GM12865 (cell line): ENCODE data around the gene ACADS.

ENCODE experiments used
- DNase-seq: peaks from one replicate; pipeline ENCODE4 v3.0.0; 2010; ENCODE audit warnings: low read depth
- H3K4me3 ChIP-seq: 2 replicates; pipeline ENCODE4 v1.5.1; 2011; ENCODE audit warnings: mild to moderate bottlenecking, low read depth, low read length, control low read depth
- TF ChIP-seq, protein P1 (sequence below): IDR thresholded peaks from 2 replicates; pipeline ENCODE4 v1.5.1; 2011; ENCODE audit warnings: low read length, control low read depth, low read depth, inconsistent platforms; ENCODE audit not compliant: insufficient read depth; ENCODE audit errors: missing control alignments

Gene ACADS

DNA sequence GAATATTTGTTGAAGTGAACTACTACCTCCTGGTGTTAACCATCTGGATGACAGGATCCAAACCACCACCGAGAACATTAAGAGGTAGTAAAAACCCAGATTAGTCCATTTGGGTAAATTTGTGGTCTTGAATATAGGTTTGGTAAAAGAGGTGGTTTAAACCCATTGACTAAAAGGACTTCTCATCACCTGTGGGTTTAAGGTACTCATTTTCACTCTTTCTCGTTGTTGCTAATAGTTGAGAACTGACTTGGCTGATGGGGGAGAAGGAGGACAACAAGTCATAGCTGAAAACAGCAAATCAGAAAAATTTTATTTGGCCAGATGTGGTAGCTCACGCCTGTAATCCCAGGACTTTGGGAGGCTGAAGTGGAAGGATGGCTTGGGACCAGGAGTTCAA is 59.2 kb downstream of the ACADS start:
- TF ChIP-seq, protein P1, sequence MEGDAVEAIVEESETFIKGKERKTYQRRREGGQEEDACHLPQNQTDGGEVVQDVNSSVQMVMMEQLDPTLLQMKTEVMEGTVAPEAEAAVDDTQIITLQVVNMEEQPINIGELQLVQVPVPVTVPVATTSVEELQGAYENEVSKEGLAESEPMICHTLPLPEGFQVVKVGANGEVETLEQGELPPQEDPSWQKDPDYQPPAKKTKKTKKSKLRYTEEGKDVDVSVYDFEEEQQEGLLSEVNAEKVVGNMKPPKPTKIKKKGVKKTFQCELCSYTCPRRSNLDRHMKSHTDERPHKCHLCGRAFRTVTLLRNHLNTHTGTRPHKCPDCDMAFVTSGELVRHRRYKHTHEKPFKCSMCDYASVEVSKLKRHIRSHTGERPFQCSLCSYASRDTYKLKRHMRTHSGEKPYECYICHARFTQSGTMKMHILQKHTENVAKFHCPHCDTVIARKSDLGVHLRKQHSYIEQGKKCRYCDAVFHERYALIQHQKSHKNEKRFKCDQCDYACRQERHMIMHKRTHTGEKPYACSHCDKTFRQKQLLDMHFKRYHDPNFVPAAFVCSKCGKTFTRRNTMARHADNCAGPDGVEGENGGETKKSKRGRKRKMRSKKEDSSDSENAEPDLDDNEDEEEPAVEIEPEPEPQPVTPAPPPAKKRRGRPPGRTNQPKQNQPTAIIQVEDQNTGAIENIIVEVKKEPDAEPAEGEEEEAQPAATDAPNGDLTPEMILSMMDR: no peak
- peak; percentile 14 for DNase-seq
- no peak overlapping the region for H3K4me3 ChIP-seq

DNA sequence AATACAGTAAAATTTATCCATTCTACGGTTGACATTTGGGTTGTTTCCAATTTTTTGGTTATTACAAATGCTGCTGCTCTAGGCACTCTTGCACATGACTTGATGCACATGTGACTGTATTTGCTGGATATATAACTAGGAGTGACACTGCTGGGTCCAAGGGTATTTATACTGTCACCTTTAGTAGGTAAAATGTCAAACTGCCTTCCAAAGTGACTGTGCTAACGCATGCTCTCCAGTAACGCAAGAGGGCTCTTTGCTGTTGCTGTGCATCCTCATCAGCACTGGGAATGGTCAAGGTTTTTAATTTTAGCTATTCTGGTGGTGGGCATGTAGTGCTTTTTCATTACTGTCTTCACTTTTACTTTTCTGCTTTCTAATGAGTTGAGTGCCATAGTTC is 62.3 kb downstream of the ACADS start:
- no peak overlapping the region for H3K4me3 ChIP-seq
- TF ChIP-seq, protein P1: no peak
- DNase-seq: no peak
